ENCODE data around the gene MSGN1. TPM values are rescaled to one million over a fixed set of nuclear protein-coding genes. Genes with fewer than 3 reads are reported as not detected.
"Not testable (repeated sequence)": the region's sequence is repeated elsewhere in the genome, so short reads cannot be mapped to it uniquely, and the experiment has no call there.

Gene MSGN1
- total RNA-seq, 2 donors from 2014 or later = not detected

DNA sequence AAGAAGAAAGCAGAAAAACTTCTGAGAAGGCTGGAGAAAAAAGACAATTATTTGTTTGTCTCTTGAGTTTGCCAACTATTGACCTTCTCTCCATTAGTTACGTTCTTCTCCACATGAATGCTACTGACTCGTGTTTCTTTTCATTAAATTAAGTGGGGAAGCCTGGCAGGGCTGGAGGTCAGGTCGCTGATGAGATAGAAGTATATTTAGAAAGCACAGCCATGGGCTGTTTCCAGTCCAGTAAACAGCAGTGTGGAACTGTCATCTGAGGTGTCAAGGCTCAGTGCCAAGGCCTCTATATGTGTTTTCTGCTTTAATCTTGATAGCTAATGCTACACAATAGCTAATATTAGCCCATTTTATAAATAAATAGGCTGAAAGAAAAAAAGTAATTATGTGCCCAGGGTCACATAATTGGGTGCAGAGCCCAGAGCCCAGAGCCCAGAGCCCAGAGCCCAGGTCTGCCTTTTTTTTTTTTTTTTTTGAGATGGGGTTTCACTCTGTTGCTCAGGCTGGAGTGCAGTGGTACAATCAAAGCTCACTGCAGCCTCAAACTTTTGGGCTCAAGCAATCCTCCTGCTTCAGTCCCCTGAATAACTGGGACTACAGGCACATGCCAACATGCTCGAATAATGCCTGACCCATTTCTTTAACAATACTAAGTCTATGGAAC lies 6.3 kb downstream of the MSGN1 start:
- peaks cover 14 to 39% of the 10 kb centered on the region in 2 donors for H3K4me1 ChIP-seq (ENCODE audit: control insufficient read depth in 1 of 2, low read depth in 2 of 2)
- DNase-seq (ENCODE audit: low spot score) (no peak), ATAC-seq (ENCODE audit: insufficient number of reproducible peaks, low FRiP score, low read depth) (no peak)
- H3K36me3 ChIP-seq = no peaks in the 10 kb centered on the region
- peak overlapping the region; percentile 11 to 22 for H3K27ac ChIP-seq
- TF ChIP-seq, protein P1, sequence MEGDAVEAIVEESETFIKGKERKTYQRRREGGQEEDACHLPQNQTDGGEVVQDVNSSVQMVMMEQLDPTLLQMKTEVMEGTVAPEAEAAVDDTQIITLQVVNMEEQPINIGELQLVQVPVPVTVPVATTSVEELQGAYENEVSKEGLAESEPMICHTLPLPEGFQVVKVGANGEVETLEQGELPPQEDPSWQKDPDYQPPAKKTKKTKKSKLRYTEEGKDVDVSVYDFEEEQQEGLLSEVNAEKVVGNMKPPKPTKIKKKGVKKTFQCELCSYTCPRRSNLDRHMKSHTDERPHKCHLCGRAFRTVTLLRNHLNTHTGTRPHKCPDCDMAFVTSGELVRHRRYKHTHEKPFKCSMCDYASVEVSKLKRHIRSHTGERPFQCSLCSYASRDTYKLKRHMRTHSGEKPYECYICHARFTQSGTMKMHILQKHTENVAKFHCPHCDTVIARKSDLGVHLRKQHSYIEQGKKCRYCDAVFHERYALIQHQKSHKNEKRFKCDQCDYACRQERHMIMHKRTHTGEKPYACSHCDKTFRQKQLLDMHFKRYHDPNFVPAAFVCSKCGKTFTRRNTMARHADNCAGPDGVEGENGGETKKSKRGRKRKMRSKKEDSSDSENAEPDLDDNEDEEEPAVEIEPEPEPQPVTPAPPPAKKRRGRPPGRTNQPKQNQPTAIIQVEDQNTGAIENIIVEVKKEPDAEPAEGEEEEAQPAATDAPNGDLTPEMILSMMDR (IDR thresholded peaks at IDR 0.05) = no peak
- H3K4me3 ChIP-seq = no peak overlapping the region
- no peaks in the 10 kb centered on the region for H3K9me3 ChIP-seq
- no peaks in the 10 kb centered on the region for H3K27me3 ChIP-seq (replicated peaks; ENCODE audit: insufficient read depth)

DNA sequence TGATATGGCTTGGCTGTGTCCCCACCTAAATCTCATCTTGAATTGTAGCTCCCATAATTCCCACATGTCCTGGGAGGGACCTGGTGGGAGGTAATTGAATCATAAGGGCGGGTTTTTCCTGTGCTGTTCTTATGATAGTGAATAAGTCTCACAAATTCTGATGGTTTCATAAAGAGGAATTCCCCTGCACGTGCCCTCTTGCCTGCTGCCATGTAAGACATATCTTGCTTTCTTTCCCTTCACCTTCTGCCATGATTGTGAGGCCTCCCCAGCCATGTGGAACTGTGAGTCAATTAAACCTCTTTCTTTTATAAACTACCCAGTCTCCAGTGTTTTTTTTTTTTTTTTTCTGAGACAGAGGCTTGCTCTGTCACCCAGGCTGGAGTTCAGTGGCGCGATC lies 7.4 kb downstream of the MSGN1 start:
- H3K4me1 ChIP-seq (ENCODE audit: control insufficient read depth in 1 of 2, low read depth in 2 of 2) = peaks cover 14 to 39% of the 10 kb centered on the region in 2 donors
- ATAC-seq (ENCODE audit: insufficient number of reproducible peaks, low FRiP score, low read depth); H3K9me3 ChIP-seq; H3K27me3 ChIP-seq (replicated peaks; ENCODE audit: insufficient read depth); H3K4me3 ChIP-seq; H3K27ac ChIP-seq; H3K36me3 ChIP-seq; DNase-seq (ENCODE audit: low spot score): not testable (repeated sequence)

DNA sequence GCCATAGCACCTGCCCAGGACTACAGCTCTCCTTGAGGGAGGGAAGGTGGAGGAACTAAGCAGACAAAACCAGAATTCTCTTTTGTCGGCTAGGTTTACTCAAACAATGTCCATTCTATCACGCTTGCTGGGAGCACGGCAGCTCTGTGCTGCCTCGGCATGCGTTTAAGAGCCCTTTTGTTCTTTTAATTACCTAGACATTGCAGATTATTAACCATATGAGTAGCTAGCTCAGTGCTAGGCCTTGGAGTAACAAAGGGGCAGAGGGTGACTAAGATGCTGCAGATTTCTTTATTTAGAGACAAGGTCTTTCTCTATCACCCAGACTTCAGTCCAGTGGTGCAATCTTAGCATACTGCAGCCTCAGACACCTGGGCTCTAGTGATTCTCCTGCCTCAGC lies 11.1 kb downstream of the MSGN1 start:
- Histone ChIP-seq H3K4me1 (ENCODE audit: control insufficient read depth in 1 of 2, low read depth in 2 of 2) (peaks cover 2 to 25% of the 10 kb centered on the region in 2 donors), H3K9me3 (no peaks in the 10 kb centered on the region), H3K4me3 (no peak overlapping the region), H3K27me3 (replicated peaks; ENCODE audit: insufficient read depth) (no peaks in the 10 kb centered on the region), H3K36me3 (no peaks in the 10 kb centered on the region), H3K27ac (no peak overlapping the region)
- TF ChIP-seq, protein P1 (IDR thresholded peaks at IDR 0.05) = no peak
- DNase-seq (ENCODE audit: low spot score) (no peak), ATAC-seq (ENCODE audit: insufficient number of reproducible peaks, low FRiP score, low read depth) (no peak)

DNA sequence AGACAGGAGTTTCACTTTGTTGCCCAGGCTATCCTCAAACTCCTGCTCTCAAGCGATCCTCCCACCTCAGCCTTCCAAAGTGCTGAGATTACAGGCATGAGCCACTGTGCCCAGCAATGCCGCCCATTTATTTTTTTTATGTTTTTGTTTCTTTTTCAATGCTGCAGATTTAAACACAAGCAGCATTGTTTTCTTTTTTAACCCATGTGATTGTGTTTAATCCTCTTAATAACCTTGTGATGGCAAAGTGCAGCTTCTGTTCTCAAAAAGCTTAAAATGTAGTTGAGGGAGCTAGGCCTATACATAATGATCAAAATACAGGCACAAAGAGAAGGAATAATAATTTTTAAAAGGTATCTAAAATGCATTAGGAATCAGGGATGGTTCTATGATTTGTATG lies 11.5 kb downstream of the MSGN1 start:
- Histone ChIP-seq H3K9me3 (no peaks in the 10 kb centered on the region), H3K36me3 (no peaks in the 10 kb centered on the region), H3K27me3 (replicated peaks; ENCODE audit: insufficient read depth) (no peaks in the 10 kb centered on the region), H3K4me1 (ENCODE audit: control insufficient read depth in 1 of 2, low read depth in 2 of 2) (peaks cover 0 to 20% of the 10 kb centered on the region in 2 donors), H3K4me3 (no peak overlapping the region), H3K27ac (no peak overlapping the region)
- TF ChIP-seq, protein P1 (IDR thresholded peaks at IDR 0.05) = no peak
- no peak for DNase-seq (ENCODE audit: low spot score)
- no peak for ATAC-seq (ENCODE audit: insufficient number of reproducible peaks, low FRiP score, low read depth)

DNA sequence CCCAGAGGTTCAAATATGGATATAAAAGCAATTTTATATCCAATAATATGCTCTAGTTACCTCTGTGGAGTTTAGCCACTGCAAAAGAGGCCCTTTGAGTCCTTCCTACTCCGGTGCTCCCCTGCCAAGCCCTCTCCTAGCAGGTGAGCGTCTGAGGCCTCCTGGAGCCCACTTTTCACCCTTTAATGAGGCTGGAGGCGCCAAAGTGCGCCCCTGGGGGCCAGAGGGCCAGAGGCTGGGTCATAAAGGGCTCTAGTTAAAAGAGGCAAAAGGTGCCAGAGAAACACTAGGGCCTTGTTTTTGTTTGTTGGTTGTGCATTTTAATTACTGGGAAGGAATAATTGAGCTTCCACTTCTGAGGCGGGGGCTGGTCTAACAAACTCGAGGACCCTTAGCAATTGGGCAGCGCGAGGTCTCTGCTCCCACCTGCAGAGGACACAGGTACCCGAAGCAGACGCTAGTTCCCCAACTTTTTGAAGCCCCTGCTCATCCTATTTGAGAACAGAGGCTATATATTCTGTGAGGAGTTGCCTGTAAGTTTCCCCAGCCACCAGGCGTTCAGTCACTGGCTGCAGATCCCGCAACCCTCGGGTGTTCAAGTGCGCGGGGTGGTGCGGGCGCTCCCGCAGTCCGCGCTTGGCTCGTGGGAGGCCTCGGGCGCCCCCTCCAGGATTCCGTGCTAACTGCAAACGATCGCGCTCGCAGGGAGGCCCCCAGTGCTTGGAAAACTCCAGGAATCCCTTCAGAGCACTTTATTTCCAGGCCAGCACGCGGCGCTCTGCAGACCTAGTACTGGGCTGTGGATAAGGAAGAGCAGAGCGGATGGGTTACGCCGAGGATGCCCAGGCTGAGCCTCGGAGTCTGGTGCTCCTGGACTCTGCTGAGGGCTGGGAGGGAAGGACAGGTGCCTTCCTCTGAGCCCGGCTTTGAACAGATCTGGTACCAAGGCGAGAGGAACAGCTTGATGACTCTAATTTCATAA lies 14.1 kb downstream of the MSGN1 start:
- TF ChIP-seq, protein P1 (IDR thresholded peaks at IDR 0.05) = peak; percentile 79
- peak; percentile 49 for ATAC-seq (ENCODE audit: insufficient number of reproducible peaks, low FRiP score, low read depth)
- H3K4me1 ChIP-seq (ENCODE audit: control insufficient read depth in 1 of 2, low read depth in 2 of 2) = peaks cover 0 to 7% of the 10 kb centered on the region in 2 donors
- peak overlapping the region; percentile 38 for H3K4me3 ChIP-seq
- no peak for DNase-seq (ENCODE audit: low spot score)
- H3K36me3 ChIP-seq = no peaks in the 10 kb centered on the region
- H3K27ac ChIP-seq = no peak overlapping the region
- no peaks in the 10 kb centered on the region for H3K9me3 ChIP-seq
- H3K27me3 ChIP-seq (replicated peaks; ENCODE audit: insufficient read depth) = no peaks in the 10 kb centered on the region
